SK-N-SH (cell line): ENCODE data around the gene GRWD1. TPM values are rescaled to one million over a fixed set of nuclear protein-coding genes. Genes with fewer than 3 reads are reported as not detected.
A peak's percentile ranks its signal among the peaks of the same experiment; 100 is the strongest.

Source experiments
- CTCF ChIA-PET: fragments of 300-600, 350-600 bp; formaldehyde crosslinking; extraction: SDS; loops from one replicate; lab custom pipeline; 2021; lab: Yijun Ruan, JAX
- POLR2A ChIA-PET: fragments of 350-600 bp; sonication (Branson Sonifier 250); formaldehyde crosslinking; extraction: SDS; loops from one replicate; lab custom pipeline; 2020; ENCODE audit warnings: antibody characterized with exemption, inconsistent platforms; lab: Yijun Ruan, JAX
- DNase-seq: peaks from one replicate; pipeline ENCODE4 v3.0.0; 2012
- H2AFZ ChIP-seq: fragments of 200-600 bp; sonication (generic); 2 replicates; pipeline ENCODE4 v1.8.1; 2016; ENCODE audit warnings: antibody characterized with exemption, mild to moderate bottlenecking, low read depth
- H3F3A ChIP-seq: fragments of 200-600 bp; sonication (generic); replicated peaks from 2 replicates; pipeline ENCODE3; 2016; ENCODE audit warnings: antibody characterized with exemption, mild to moderate bottlenecking; ENCODE audit not compliant: insufficient read depth
- H3K27ac ChIP-seq, 2 experiments: fragments of 200-500 bp in 1 of 2; fragments of 200-600 bp in 1 of 2; sonication (Bioruptor generic) in 1 of 2; sonication (generic), shearing (Covaris generic) in 1 of 2; 2 replicates each; pipeline versions ENCODE4 v1.5.1 to v1.6.1; 2014 to 2016; ENCODE audit warnings: low read depth in 2 of 2, inconsistent platforms in 1 of 2, low read length in 1 of 2, mild to moderate bottlenecking in 1 of 2, mixed read lengths in 1 of 2
- H3K27me3 ChIP-seq: fragments of 200-600 bp; sonication (generic), shearing (Covaris generic); 2 replicates; pipeline ENCODE4 v1.6.1; 2016; ENCODE audit warnings: mixed run types; ENCODE audit not compliant: insufficient read depth
- H3K36me3 ChIP-seq, 2 experiments: fragments of 200-500 bp in 1 of 2; fragments of 200-600 bp in 1 of 2; sonication (Bioruptor generic) in 1 of 2; sonication (generic) in 1 of 2; replicated peaks in 1 of 2; 2 replicates each; pipeline versions ENCODE3 to v1.5.1; 2014 to 2016; ENCODE audit warnings: low read length in 1 of 2, mild to moderate bottlenecking in 1 of 2; ENCODE audit not compliant: insufficient read depth in 2 of 2, control insufficient read depth in 1 of 2
- H3K4me1 ChIP-seq, 2 experiments: fragments of 200-500 bp in 1 of 2; fragments of 200-600 bp in 1 of 2; sonication (Bioruptor generic) in 1 of 2; sonication (generic), shearing (Covaris generic) in 1 of 2; 2 replicates each; pipeline versions ENCODE4 v1.5.1 to v1.6.1; 2014 to 2016; ENCODE audit warnings: low read depth in 1 of 2, low read length in 1 of 2, mixed run types in 1 of 2; ENCODE audit not compliant: insufficient read depth in 2 of 2, control insufficient read depth in 1 of 2
- H3K4me2 ChIP-seq: fragments of 200-600 bp; sonication (generic), shearing (Covaris generic); 2 replicates; pipeline ENCODE4 v1.6.1; 2017; ENCODE audit warnings: mixed run types
- H3K4me3 ChIP-seq, 2 experiments: fragments of 200-500 bp in 1 of 2; fragments of 200-600 bp in 1 of 2; sonication (Bioruptor generic) in 1 of 2; sonication (generic), shearing (Covaris generic) in 1 of 2; 2 replicates each; pipeline versions ENCODE4 v1.5.1 to v1.8.1; 2014 to 2016; ENCODE audit warnings: low read depth in 2 of 2, inconsistent platforms in 1 of 2, low read length in 1 of 2, mild to moderate bottlenecking in 1 of 2, mixed read lengths in 1 of 2, moderate library complexity in 1 of 2
- H3K79me2 ChIP-seq: fragments of 200-600 bp; sonication (generic); 2 replicates; pipeline ENCODE4 v1.8.1; 2017; ENCODE audit warnings: mild to moderate bottlenecking; ENCODE audit not compliant: insufficient read depth
- H3K9ac ChIP-seq: fragments of 200-600 bp; sonication (generic); 2 replicates; pipeline ENCODE4 v1.6.1; 2017; ENCODE audit warnings: mixed run types
- H3K9me2 ChIP-seq: fragments of 200-600 bp; sonication (generic); 2 replicates; pipeline ENCODE4 v1.6.1; 2017; ENCODE audit warnings: mixed run types
- H3K9me3 ChIP-seq: fragments of 200-600 bp; sonication (generic); 2 replicates; pipeline ENCODE4 v1.6.1; 2017; ENCODE audit warnings: mixed run types, mild to moderate bottlenecking, moderate library complexity
- H4K20me1 ChIP-seq: fragments of 200-600 bp; sonication (generic); 2 replicates; pipeline ENCODE4 v1.6.1; 2017; ENCODE audit warnings: mild to moderate bottlenecking, mixed run types; ENCODE audit not compliant: insufficient read depth
- ELF1 ChIP-seq: IDR thresholded peaks from 2 replicates; pipeline ENCODE4 v1.4.0; 2012
- EP300 ChIP-seq, 2 experiments: IDR thresholded peaks; 2 replicates each; pipeline versions ENCODE4 v1.4.0 to v1.6.1; 2012; ENCODE audit warnings: borderline replicate concordance in 1 of 2, low read depth in 1 of 2, low read length in 1 of 2
- FOXM1 ChIP-seq: IDR thresholded peaks from 2 replicates; pipeline ENCODE4 v1.4.0; 2012; ENCODE audit warnings: low read depth, mild to moderate bottlenecking
- GABPA ChIP-seq: IDR thresholded peaks from 2 replicates; pipeline ENCODE4 v1.4.0; 2012; ENCODE audit warnings: low read depth, mild to moderate bottlenecking
- IRF3 ChIP-seq: fragments of 150-350 bp; IDR thresholded peaks from 2 replicates; pipeline ENCODE4 v1.6.1; 2016; ENCODE audit warnings: mild to moderate bottlenecking, low read depth, low read length
- MEF2A ChIP-seq: IDR thresholded peaks from 2 replicates; pipeline ENCODE4 v1.4.0; 2012; ENCODE audit warnings: low read depth, borderline replicate concordance
- RCOR1 ChIP-seq: fragments of 150-350 bp; IDR thresholded peaks from 2 replicates; pipeline ENCODE4 v1.6.1; 2017; ENCODE audit warnings: antibody characterized with exemption, low read length
- REST ChIP-seq: IDR thresholded peaks from 2 replicates; pipeline ENCODE4 v1.6.1; 2012; ENCODE audit warnings: mild to moderate bottlenecking, low read depth, low read length, moderate library complexity
- TCF12 ChIP-seq: IDR thresholded peaks from 2 replicates; pipeline ENCODE4 v1.4.0; 2012
- YY1 ChIP-seq: IDR thresholded peaks from 2 replicates; pipeline ENCODE4 v1.4.0; 2012; ENCODE audit warnings: low read depth, mild to moderate bottlenecking
- WGBS: methylation state at CpG from one replicate; pipeline ENCODE4 v1.1.6; 2017; ENCODE audit warnings: low lambda C conversion rate; 5-methylcytosine and 5-hydroxymethylcytosine counted together
- polyA plus RNA-seq, 3 experiments: library from polyadenylated mRNA; depleted of rRNA; stranded (reverse); fragments of >200 nt; gene quantifications; 2 replicates each; pipeline ENCODE4 v1.2.3, GENCODE V29; 2012
- TF ChIP-seq, protein P1 (sequence below): IDR thresholded peaks from 2 replicates; pipeline ENCODE4 v1.4.0; 2012; ENCODE audit warnings: low read depth, borderline replicate concordance
- TF ChIP-seq, protein P2 (sequence below): IDR thresholded peaks from 2 replicates; pipeline ENCODE4; 2012

The GRWD1 gene
- polyA plus RNA-seq, 1 of the 3 experiments (the other 2 are of a cell fraction) = 36.6 TPM

GRCh38 chr19:48500830-48501493, 55.2 kb downstream of the GRWD1 start:
- 81% methylated on average over 16 of the region's 32 CpGs for WGBS
- no peaks in the 10 kb centered on the region for H4K20me1 ChIP-seq
- POLR2A ChIA-PET = no interaction called here
- no peaks in the 10 kb centered on the region for H3K79me2 ChIP-seq
- H3K4me1 ChIP-seq = peaks cover 0 to 8% of the 10 kb centered on the region in 2 experiments; a peak in 1 of 4 replicates
- no peak overlapping the region for H3K9ac ChIP-seq
- H3K9me3 ChIP-seq = no peaks in the 10 kb centered on the region
- TF ChIP-seq, protein P1, sequence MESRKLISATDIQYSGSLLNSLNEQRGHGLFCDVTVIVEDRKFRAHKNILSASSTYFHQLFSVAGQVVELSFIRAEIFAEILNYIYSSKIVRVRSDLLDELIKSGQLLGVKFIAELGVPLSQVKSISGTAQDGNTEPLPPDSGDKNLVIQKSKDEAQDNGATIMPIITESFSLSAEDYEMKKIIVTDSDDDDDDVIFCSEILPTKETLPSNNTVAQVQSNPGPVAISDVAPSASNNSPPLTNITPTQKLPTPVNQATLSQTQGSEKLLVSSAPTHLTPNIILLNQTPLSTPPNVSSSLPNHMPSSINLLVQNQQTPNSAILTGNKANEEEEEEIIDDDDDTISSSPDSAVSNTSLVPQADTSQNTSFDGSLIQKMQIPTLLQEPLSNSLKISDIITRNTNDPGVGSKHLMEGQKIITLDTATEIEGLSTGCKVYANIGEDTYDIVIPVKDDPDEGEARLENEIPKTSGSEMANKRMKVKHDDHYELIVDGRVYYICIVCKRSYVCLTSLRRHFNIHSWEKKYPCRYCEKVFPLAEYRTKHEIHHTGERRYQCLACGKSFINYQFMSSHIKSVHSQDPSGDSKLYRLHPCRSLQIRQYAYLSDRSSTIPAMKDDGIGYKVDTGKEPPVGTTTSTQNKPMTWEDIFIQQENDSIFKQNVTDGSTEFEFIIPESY = no peak
- TF ChIP-seq REST = no peak
- TF ChIP-seq, protein P2, sequence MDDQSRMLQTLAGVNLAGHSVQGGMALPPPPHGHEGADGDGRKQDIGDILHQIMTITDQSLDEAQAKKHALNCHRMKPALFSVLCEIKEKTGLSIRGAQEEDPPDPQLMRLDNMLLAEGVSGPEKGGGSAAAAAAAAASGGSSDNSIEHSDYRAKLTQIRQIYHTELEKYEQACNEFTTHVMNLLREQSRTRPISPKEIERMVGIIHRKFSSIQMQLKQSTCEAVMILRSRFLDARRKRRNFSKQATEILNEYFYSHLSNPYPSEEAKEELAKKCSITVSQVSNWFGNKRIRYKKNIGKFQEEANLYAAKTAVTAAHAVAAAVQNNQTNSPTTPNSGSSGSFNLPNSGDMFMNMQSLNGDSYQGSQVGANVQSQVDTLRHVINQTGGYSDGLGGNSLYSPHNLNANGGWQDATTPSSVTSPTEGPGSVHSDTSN = no peak
- no peak for TF ChIP-seq ELF1
- no peak for TF ChIP-seq TCF12
- TF ChIP-seq RCOR1 = no peak
- no peak for TF ChIP-seq FOXM1
- TF ChIP-seq GABPA = no peak
- TF ChIP-seq EP300 (IDR thresholded peaks at IDR 0.05; ENCODE audit: borderline replicate concordance in 1 of 2, low read depth in 1 of 2, low read length in 1 of 2) = no peak
- no peak for TF ChIP-seq YY1
- no peak for TF ChIP-seq IRF3
- TF ChIP-seq MEF2A = no peak
- H3K9me2 ChIP-seq = no peaks in the 10 kb centered on the region
- H3K27me3 ChIP-seq = no peaks in the 10 kb centered on the region
- H3F3A ChIP-seq = peaks cover 6% of the 10 kb centered on the region
- H3K27ac ChIP-seq = no peak overlapping the region
- H3K36me3 ChIP-seq = peaks cover under 1 to 2% of the 10 kb centered on the region in 2 experiments
- no peak overlapping the region for H3K4me2 ChIP-seq
- H3K4me3 ChIP-seq = no peak overlapping the region
- CTCF ChIA-PET = interaction anchor here (1.2 to 15.9 kb wide), 2 partner anchors 11 to 85 kb away, joined by 7 to 230 read pairs; no protein-coding TSS in a partner anchor
- no peak overlapping the region for H2AFZ ChIP-seq
- peak; percentile 6 for DNase-seq
